GM12891 (cell line): ENCODE results near the gene MYO1C.

Source experiments
- PAX5 ChIP-seq: IDR thresholded peaks from 2 replicates; pipeline ENCODE4 v1.6.1; 2011; ENCODE audit warnings: low read length, moderate library complexity, mild to moderate bottlenecking; ENCODE audit not compliant: insufficient read depth, severe bottlenecking
- POLR2A ChIP-seq: IDR thresholded peaks from 2 replicates; pipeline ENCODE4 v1.6.1; 2011; ENCODE audit warnings: low read depth, low read length, control low read depth
- POLR2AphosphoS5 ChIP-seq: IDR thresholded peaks from 2 replicates; pipeline ENCODE4 v1.6.1; 2011; ENCODE audit warnings: low read depth, low read length, control low read depth
- POU2F2 ChIP-seq: IDR thresholded peaks from 2 replicates; pipeline ENCODE4 v1.6.1; 2011; ENCODE audit warnings: low read depth, mild to moderate bottlenecking, control low read depth, low read length, moderate library complexity
- SPI1 ChIP-seq: IDR thresholded peaks from 2 replicates; pipeline ENCODE4 v1.6.1; 2011; ENCODE audit warnings: low read depth, low read length, control low read depth
- TAF1 ChIP-seq: IDR thresholded peaks from 2 replicates; pipeline ENCODE4 v1.6.1; 2011; ENCODE audit warnings: low read depth, low read length, control low read depth

DNA sequence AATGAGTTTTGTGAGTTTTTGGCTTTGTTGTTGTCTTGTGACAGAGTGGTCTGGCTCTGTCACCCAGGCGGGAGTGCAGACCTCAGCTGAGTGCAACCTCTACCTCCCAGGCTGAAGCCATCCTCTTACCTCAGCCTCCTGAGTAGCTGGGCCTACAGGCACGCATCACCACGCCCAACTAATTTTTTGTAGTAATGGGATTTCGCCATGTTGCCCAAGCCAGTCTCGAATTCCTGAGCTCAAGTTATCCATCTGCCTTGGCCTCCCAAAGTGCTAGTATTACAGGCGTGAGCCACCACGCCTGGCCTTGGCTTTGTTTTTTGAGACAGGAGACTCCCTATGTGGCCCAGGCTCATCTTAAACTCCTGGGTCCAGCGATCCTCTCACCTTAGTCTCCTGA, 51.6 kb downstream of the MYO1C start:
- no peak for TF ChIP-seq POLR2AphosphoS5
- TF ChIP-seq POLR2A: no peak
- no peak for TF ChIP-seq TAF1
- no peak for TF ChIP-seq SPI1
- no peak for TF ChIP-seq POU2F2
- TF ChIP-seq PAX5: no peak
